HG03045 (cell line): ENCODE results near the gene MORN3.
"Not testable (repeated sequence)": the region's sequence is repeated elsewhere in the genome, so short reads cannot be mapped to it uniquely, and the experiment has no call there.

ENCODE experiments used
- ATAC-seq: cut with Tn5 transposase; IDR thresholded peaks from one replicate; pipeline ENCODE4 v1.9.1; 2021; ENCODE audit warnings: mild to moderate bottlenecking, moderate library complexity; ENCODE audit not compliant: unreplicated experiment

Gene MORN3

GRCh38 chr12:121641343-121641630, 28.2 kb downstream of the MORN3 start:
- ATAC-seq, result no peak

GRCh38 chr12:121638298-121639202, 30.9 kb downstream of the MORN3 start:
- ATAC-seq, result no peak

- no peak for ATAC-seq
Observed at GRCh38 chr12:121637231-121637914, 32.1 kb downstream of the MORN3 start.

GRCh38 chr12:121634836-121635235, 34.6 kb downstream of the MORN3 start:
- ATAC-seq, result no peak

GRCh38 chr12:121633833-121634196, 35.6 kb downstream of the MORN3 start:
- not testable (repeated sequence) for ATAC-seq

GRCh38 chr12:121632069-121632970, 37.1 kb downstream of the MORN3 start:
- no peak for ATAC-seq

GRCh38 chr12:121630791-121631355, 38.6 kb downstream of the MORN3 start:
- no peak for ATAC-seq

- ATAC-seq, result no peak
Observed at GRCh38 chr12:121628536-121628935, 40.9 kb downstream of the MORN3 start.

GRCh38 chr12:121628037-121628436, 41.4 kb downstream of the MORN3 start:
- no peak for ATAC-seq

GRCh38 chr12:121626853-121627640, 42.4 kb downstream of the MORN3 start:
- ATAC-seq, result peak; percentile 34

GRCh38 chr12:121626087-121626852, 43.2 kb downstream of the MORN3 start, which contains the start of gene ORAI1:
Gene ORAI1, plus strand, starts transcription at chr12:121626530.
- ATAC-seq, result peak; percentile 78

- ATAC-seq, result no peak
Observed at GRCh38 chr12:121620333-121620891, 49.0 kb downstream of the MORN3 start.

- no peak for ATAC-seq
Observed at GRCh38 chr12:121618659-121619233, 50.7 kb downstream of the MORN3 start.

- no peak for ATAC-seq
Observed at GRCh38 chr12:121614872-121615467, 54.5 kb downstream of the MORN3 start.

GRCh38 chr12:121613462-121613861, 56.0 kb downstream of the MORN3 start:
- ATAC-seq, result no peak

GRCh38 chr12:121611306-121611705, 58.1 kb downstream of the MORN3 start:
- no peak for ATAC-seq

GRCh38 chr12:121610239-121611149, 59.0 kb downstream of the MORN3 start:
- ATAC-seq, result no peak
